ENCODE measurements around the gene DNAJB8.
A peak's percentile ranks its signal among the peaks of the same experiment; 100 is the strongest.

DNAJB8 gene

DNA sequence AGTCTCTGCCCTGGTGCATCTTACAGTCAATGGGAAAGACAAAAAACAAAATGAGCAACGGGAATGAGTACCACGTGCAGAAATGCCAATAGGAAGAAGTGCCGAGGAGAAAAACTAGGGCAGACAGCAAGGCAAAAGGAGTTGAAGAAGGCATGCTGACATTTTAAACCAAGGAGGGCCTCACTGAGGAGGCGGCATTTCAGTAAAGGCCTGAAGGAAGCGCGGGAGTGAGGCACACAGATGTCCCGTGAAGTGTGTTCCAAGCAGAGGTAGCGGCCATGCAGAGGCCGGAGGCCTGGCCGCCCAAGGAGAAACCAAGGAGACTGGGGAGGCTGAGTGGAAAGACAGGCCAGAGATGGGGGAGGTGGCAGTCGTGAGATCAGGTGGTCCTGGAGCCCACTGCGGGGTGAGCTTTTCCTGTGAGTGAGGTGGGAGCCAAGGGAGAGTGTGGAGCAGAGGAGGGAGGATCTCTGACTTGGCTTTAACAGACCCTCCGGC lies 34.8 kb downstream of the DNAJB8 start:
- TF ChIP-seq CTCF (IDR thresholded peaks at IDR 0.05): no peak
- Histone ChIP-seq H3K4me3 (peak overlapping the region; percentile 63), H3K27ac (no peak overlapping the region)
- no peak for DNase-seq (ENCODE audit: low spot score)

DNA sequence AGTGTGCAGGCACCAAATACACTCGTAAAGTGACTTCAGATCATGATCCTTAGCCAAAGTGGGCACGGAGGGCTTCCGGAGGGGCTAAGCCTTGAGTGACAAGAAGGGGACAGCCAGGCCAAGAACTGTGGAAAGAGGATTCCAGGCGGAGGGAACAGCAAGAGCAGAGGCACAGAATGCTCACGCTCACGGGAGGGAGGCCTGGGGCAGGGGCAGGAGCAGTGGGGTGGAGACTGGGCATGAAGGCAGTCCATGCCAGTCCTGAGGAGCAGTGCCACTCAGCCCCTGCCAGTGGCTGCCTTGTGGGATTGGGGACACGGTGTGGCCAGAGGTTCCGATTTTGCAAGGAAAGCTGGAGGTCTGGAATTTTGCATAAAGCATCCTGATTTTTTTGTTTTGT lies 36.0 kb downstream of the DNAJB8 start:
- no peak for TF ChIP-seq CTCF (IDR thresholded peaks at IDR 0.05)
- DNase-seq (ENCODE audit: low spot score): no peak
- no peak overlapping the region for H3K27ac ChIP-seq
- no peak overlapping the region for H3K4me3 ChIP-seq

GRCh38 chr3:128430301-128430700 lies 36.4 kb downstream of the DNAJB8 start:
- no peak for DNase-seq (ENCODE audit: low spot score)
- TF ChIP-seq CTCF (IDR thresholded peaks at IDR 0.05): no peak
- no peak overlapping the region for H3K27ac ChIP-seq
- no peak overlapping the region for H3K4me3 ChIP-seq

- no peak overlapping the region for H3K27ac ChIP-seq
- TF ChIP-seq CTCF (IDR thresholded peaks at IDR 0.05): no peak
- H3K4me3 ChIP-seq: no peak overlapping the region
- DNase-seq (ENCODE audit: low spot score): no peak
Measured at GRCh38 chr3:128429751-128430150, 36.9 kb downstream of the DNAJB8 start.

GRCh38 chr3:128429275-128429674 lies 37.4 kb downstream of the DNAJB8 start:
- no peak overlapping the region for H3K27ac ChIP-seq
- no peak for DNase-seq (ENCODE audit: low spot score)
- no peak overlapping the region for H3K4me3 ChIP-seq
- no peak for TF ChIP-seq CTCF (IDR thresholded peaks at IDR 0.05)

- Histone ChIP-seq H3K4me3 (no peak overlapping the region), H3K27ac (no peak overlapping the region)
- TF ChIP-seq CTCF (IDR thresholded peaks at IDR 0.05): no peak
- DNase-seq (ENCODE audit: low spot score): no peak
Measured at GRCh38 chr3:128427872-128428822, 38.5 kb downstream of the DNAJB8 start.
